Ureter (tissue), 1 donor: ENCODE measurements around the gene TM9SF4. TPM values are rescaled to one million over a fixed set of nuclear protein-coding genes. Genes with fewer than 3 reads are reported as not detected.
A peak's percentile ranks its signal among the peaks of the same experiment; 100 is the strongest.

Experiments used
- DNase-seq: peaks from one replicate; pipeline ENCODE4 v3.0.0-alpha.2; 2020; ENCODE audit warnings: low spot score
- total RNA-seq: library from RNA; stranded (reverse); gene quantifications from one replicate; pipeline ENCODE4 v1.2.4, GENCODE V29; 2023
- donor health status: DM: yes; HTN: yes; CAD: no.

Gene TM9SF4
- total RNA-seq, 1 donor from 2014 or later = 69.4 TPM

- DNase-seq = peak; percentile 86
These were observed 98.3 kb downstream of the TM9SF4 start, which contains the start of the genes PLAGL2 and POFUT1 for GRCh38 chr20:32207626-32208498. Gene PLAGL2, minus strand, starts transcription at chr20:32207743. Its CDS starts 5,565 bp downstream, at chr20:32202178. Gene POFUT1, plus strand, starts transcription at chr20:32207880. Its CDS starts 62 bp downstream, at chr20:32207942.

GRCh38 chr20:32208499-32209154 lies 99.1 kb downstream of the TM9SF4 start:
- DNase-seq = no peak

GRCh38 chr20:32209850-32210605 lies 100.5 kb downstream of the TM9SF4 start:
- no peak for DNase-seq

- no peak for DNase-seq
These were observed 104.4 kb downstream of the TM9SF4 start for GRCh38 chr20:32213870-32214269.

GRCh38 chr20:32215147-32215546 lies 105.6 kb downstream of the TM9SF4 start:
- no peak for DNase-seq

GRCh38 chr20:32215729-32216128 lies 106.2 kb downstream of the TM9SF4 start:
- DNase-seq = no peak

- DNase-seq = no peak
These were observed 106.9 kb downstream of the TM9SF4 start for GRCh38 chr20:32216179-32217142.

Other genes with a start within 250 kb of the TM9SF4 start
- gene DUSP15, start 239.2 kb upstream of the TM9SF4 start, total RNA-seq = 4.7 TPM
- 0.86 TPM for gene TTLL9, start 239.1 kb upstream of the TM9SF4 start, total RNA-seq
- 12.1 TPM for gene PDRG1, start 157.7 kb upstream of the TM9SF4 start, total RNA-seq
- 0.05 TPM for gene XKR7, start 141.6 kb upstream of the TM9SF4 start, total RNA-seq
- 8.2 TPM for gene CCM2L, start 99.3 kb upstream of the TM9SF4 start, total RNA-seq
- gene HCK, start 57.5 kb upstream of the TM9SF4 start, total RNA-seq = 6.1 TPM
- gene PLAGL2, start 98.0 kb downstream of the TM9SF4 start, total RNA-seq = 17.4 TPM
- 55.2 TPM for gene POFUT1, start 98.2 kb downstream of the TM9SF4 start, total RNA-seq
- 35.4 TPM for gene KIF3B, start 167.9 kb downstream of the TM9SF4 start, total RNA-seq
- 69.5 TPM for gene ASXL1, start 248.6 kb downstream of the TM9SF4 start, total RNA-seq